H1 (cell line): Measurements from ENCODE around the gene ZNF683. TPM values are rescaled to one million over a fixed set of nuclear protein-coding genes. Genes with fewer than 3 reads are reported as not detected.

Source experiments
- polyA plus RNA-seq, 7 experiments: library from polyadenylated mRNA; depleted of rRNA in 3 of 7; stranded (reverse) in 5 of 7; unstranded in 2 of 7; fragments of >200 nt in 5 of 7; fragments of 200-250 nt in 2 of 7; gene quantifications; 1 replicate in 5 of 7; 2 replicates in 1 of 7; 4 replicates in 1 of 7; pipeline versions ENCODE4 v1.2.1 to v1.2.3, GENCODE V29; 2011 to 2013; ENCODE audit warnings: missing spikeins in 2 of 7, mixed read lengths in 2 of 7
- total RNA-seq: library from RNA; stranded (reverse); fragmentation: NEBNext Ultra II Directional; extraction: Animal tissue kit (Norgen Biotek cat#: 25700); gene quantifications from 2 replicates; pipeline ENCODE4 v1.2.1, GENCODE V29; 2021

ZNF683 gene
- total and polyA plus RNA-seq, 2 of the 8 experiments (the other 6 are each of a cell fraction or from before 2014, with no cell fraction given): not detected

Other genes with a start within 250 kb of the ZNF683 start
- gene FAM110D, start 213.7 kb downstream of the ZNF683 start, total RNA-seq: 0.46 and 0.48 TPM in 2 replicates
- 0.20 and 0.21 TPM in 2 replicates for gene FAM110D, start 213.7 kb downstream of the ZNF683 start, polyA plus RNA-seq (2011; rRNA removed)
- gene C1orf232, start 203.8 kb downstream of the ZNF683 start, total RNA-seq: not detected in 2 replicates
- not detected in 2 replicates for gene C1orf232, start 203.8 kb downstream of the ZNF683 start, polyA plus RNA-seq (2011; rRNA removed)
- gene ZNF593, start 202.8 kb downstream of the ZNF683 start, total RNA-seq: 38.2 and 40.2 TPM in 2 replicates
- gene ZNF593, start 202.8 kb downstream of the ZNF683 start, polyA plus RNA-seq (2011; rRNA removed): 68.0 and 112 TPM in 2 replicates
- gene ZNF593OS, start 200.9 kb downstream of the ZNF683 start, total RNA-seq: not detected in 2 replicates
- not detected in 2 replicates for gene ZNF593OS, start 200.9 kb downstream of the ZNF683 start, polyA plus RNA-seq (2011; rRNA removed)
- 13.0 and 14.5 TPM in 2 replicates for gene CNKSR1, start 195.3 kb downstream of the ZNF683 start, total RNA-seq
- 13.9 and 20.9 TPM in 2 replicates for gene CNKSR1, start 195.3 kb downstream of the ZNF683 start, polyA plus RNA-seq (2011; rRNA removed)
- gene CATSPER4, start 182.1 kb downstream of the ZNF683 start, total RNA-seq: 0.65 and 0.90 TPM in 2 replicates
- gene CATSPER4, start 182.1 kb downstream of the ZNF683 start, polyA plus RNA-seq (2011; rRNA removed): 0.83 TPM in 2 replicates
- 35.3 and 40.4 TPM in 2 replicates for gene CEP85, start 138.6 kb downstream of the ZNF683 start, total RNA-seq
- gene CEP85, start 138.6 kb downstream of the ZNF683 start, polyA plus RNA-seq (2011; rRNA removed): 37.4 and 43.7 TPM in 2 replicates
- 77.8 and 84.4 TPM in 2 replicates for gene SH3BGRL3, start 92.7 kb downstream of the ZNF683 start, total RNA-seq
- gene SH3BGRL3, start 92.7 kb downstream of the ZNF683 start, polyA plus RNA-seq (2011; rRNA removed): 107 and 120 TPM in 2 replicates
- 6.1 and 6.3 TPM in 2 replicates for gene UBXN11, start 66.1 kb downstream of the ZNF683 start, total RNA-seq
- gene UBXN11, start 66.1 kb downstream of the ZNF683 start, polyA plus RNA-seq (2011; rRNA removed): 10.4 and 14.8 TPM in 2 replicates
- gene CD52, start 54.8 kb downstream of the ZNF683 start, total RNA-seq: 2.4 TPM in 1 of 2 replicates, not detected in the other
- gene CD52, start 54.8 kb downstream of the ZNF683 start, polyA plus RNA-seq (2011; rRNA removed): 2.7 and 3.1 TPM in 2 replicates
- 17.0 and 22.2 TPM in 2 replicates for gene CRYBG2, start 18.6 kb downstream of the ZNF683 start, total RNA-seq
- 14.2 and 22.1 TPM in 2 replicates for gene CRYBG2, start 18.6 kb downstream of the ZNF683 start, polyA plus RNA-seq (2011; rRNA removed)
- 1,467 and 1,486 TPM in 2 replicates for gene LIN28A, start 38.1 kb upstream of the ZNF683 start, total RNA-seq
- 313 and 403 TPM in 2 replicates for gene LIN28A, start 38.1 kb upstream of the ZNF683 start, polyA plus RNA-seq (2011; rRNA removed)
- gene DHDDS, start 59.6 kb upstream of the ZNF683 start, total RNA-seq: 44.6 and 48.0 TPM in 2 replicates
- 28.3 and 30.1 TPM in 2 replicates for gene DHDDS, start 59.6 kb upstream of the ZNF683 start, polyA plus RNA-seq (2011; rRNA removed)
- 452 and 453 TPM in 2 replicates for gene HMGN2, start 99.7 kb upstream of the ZNF683 start, total RNA-seq
- 144 and 254 TPM in 2 replicates for gene HMGN2, start 99.7 kb upstream of the ZNF683 start, polyA plus RNA-seq (2011; rRNA removed)
- 55.0 and 56.5 TPM in 2 replicates for gene RPS6KA1, start 157.0 kb upstream of the ZNF683 start, total RNA-seq
- gene RPS6KA1, start 157.0 kb upstream of the ZNF683 start, polyA plus RNA-seq (2011; rRNA removed): 44.3 and 48.8 TPM in 2 replicates